CD4-positive, alpha-beta T cell (primary cell): ENCODE data around the gene ATP8A2. TPM values are rescaled to one million over a fixed set of nuclear protein-coding genes. Genes with fewer than 3 reads are reported as not detected.

Experiments
- ATAC-seq: fragments of 200-7000 bp; cut with Tn5 transposase; one replicate; pipeline ENCODE4 v1.10.0; 2022; ENCODE audit warnings: mild to moderate bottlenecking; ENCODE audit not compliant: poor library complexity
- CTCF ChIA-PET: fragments of 350-600 bp; sonication (Branson Sonifier 250); formaldehyde crosslinking; loops from one replicate; lab custom pipeline; 2021; ENCODE audit warnings: antibody characterized with exemption, inconsistent platforms; lab: Charles Lee
- POLR2A ChIA-PET: fragments of 350-600 bp; sonication (Branson Sonifier 250); formaldehyde crosslinking; loops from one replicate; lab custom pipeline; 2021; ENCODE audit warnings: antibody characterized with exemption, inconsistent platforms; lab: Charles Lee
- DNase-seq, 14 experiments: peaks; one replicate each; pipeline ENCODE4 v3.0.0-alpha.2; 2013 to 2020; ENCODE audit warnings: mixed read lengths in 2 of 14
- H3K27ac ChIP-seq, 2 donors: one replicate each; pipeline versions ENCODE4 v1.5.1 to v1.7.0; 2013; ENCODE audit warnings: low read length in 2 of 2, low read depth in 1 of 2, mild to moderate bottlenecking in 1 of 2
- H3K27me3 ChIP-seq, 2 experiments: 1 replicate in 1 of 2; 2 replicates in 1 of 2; pipeline versions ENCODE4 v1.6.1 to v1.7.0; 2013; ENCODE audit warnings: low read length in 2 of 2, control low read depth in 1 of 2, mild to moderate bottlenecking in 1 of 2, moderate library complexity in 1 of 2; ENCODE audit not compliant: insufficient read depth in 2 of 2, control insufficient read depth in 1 of 2
- H3K36me3 ChIP-seq: one replicate; pipeline ENCODE4 v1.6.1; 2013; ENCODE audit warnings: low read length, control low read depth; ENCODE audit not compliant: insufficient read depth
- H3K4me1 ChIP-seq: one replicate; pipeline ENCODE4 v1.6.1; 2013; ENCODE audit warnings: low read length, control low read depth; ENCODE audit not compliant: insufficient read depth
- H3K4me3 ChIP-seq: one replicate; pipeline ENCODE4 v1.5.1; 2013; ENCODE audit warnings: mild to moderate bottlenecking, low read length, moderate library complexity
- H3K9me3 ChIP-seq, 2 experiments: 1 replicate in 1 of 2; 2 replicates in 1 of 2; pipeline versions ENCODE4 v1.6.1 to v1.7.0; 2013; ENCODE audit warnings: low read length in 2 of 2, mild to moderate bottlenecking in 2 of 2, control low read depth in 1 of 2, moderate library complexity in 1 of 2; ENCODE audit not compliant: control insufficient read depth in 1 of 2, insufficient read depth in 1 of 2
- H3K27ac Mint-ChIP-seq: one replicate; pipeline ENCODE4 v1.8.0; 2020; ENCODE audit warnings: mixed read lengths
- H3K27me3 Mint-ChIP-seq: one replicate; pipeline ENCODE4 v1.8.0; 2021; ENCODE audit warnings: mixed read lengths
- H3K36me3 Mint-ChIP-seq: one replicate; pipeline ENCODE4 v1.8.0; 2021; ENCODE audit warnings: low read depth, mixed read lengths
- H3K4me1 Mint-ChIP-seq: one replicate; pipeline ENCODE4 v1.8.0; 2021; ENCODE audit warnings: low read depth, mixed read lengths
- H3K4me3 Mint-ChIP-seq: one replicate; pipeline ENCODE4 v1.8.0; 2020; ENCODE audit warnings: mild to moderate bottlenecking, mixed read lengths
- H3K9me3 Mint-ChIP-seq: one replicate; pipeline ENCODE4 v1.8.0; 2020; ENCODE audit warnings: mixed read lengths
- intact Hi-C, 2 experiments: fragments of 100-400 bp; cut with DNase I in 1 of 2; cut with micrococcal nuclease in 1 of 2; formaldehyde crosslinking; loops; one replicate each; pipeline versions ENCODE4 v1.15.1 to v1.9.0; 2023 to 2025; cut with DNase I, micrococcal nuclease
- total RNA-seq, 174 experiments: library from RNA in 2 of 174; stranded (reverse) in 2 of 174; gene quantifications; one replicate each; pipeline ENCODE4 v1.2.3 and lab custom pipeline; 2021 to 2026
- TF ChIP-seq, protein P1 (sequence below): fragments of 200-600 bp; IDR thresholded peaks from one replicate; pipeline ENCODE4 v1.8.0; 2022; ENCODE audit warnings: antibody characterized with exemption, mild to moderate bottlenecking

ATP8A2 gene
- total RNA-seq, 2 experiments from 2014 or later, result 0.22 to 0.36 TPM

DNA sequence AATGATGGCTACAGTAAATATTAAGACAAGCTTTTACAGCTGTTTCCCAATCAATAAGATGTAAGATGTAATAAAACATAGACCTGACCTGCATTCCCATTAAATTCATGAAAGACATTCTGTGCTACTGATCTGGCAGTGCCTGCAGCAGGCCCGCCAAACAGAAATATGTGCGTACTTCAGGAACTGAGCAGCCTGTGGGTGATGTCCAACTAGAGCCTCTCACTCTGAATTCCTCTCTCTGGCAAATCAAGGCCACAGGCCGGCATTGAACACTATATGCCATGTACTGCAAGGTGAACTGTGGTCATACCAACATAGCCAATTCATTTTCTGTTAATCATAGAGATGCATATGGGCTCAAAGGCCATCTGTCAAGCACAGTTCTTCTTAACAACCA is 662.2 kb downstream of the ATP8A2 start:
- Histone ChIP-seq H3K4me1 (no peaks in the 10 kb centered on the region), H3K36me3 (no peaks in the 10 kb centered on the region), H3K9me3 (peaks cover 0 to 7% of the 10 kb centered on the region in 2 experiments), H3K4me3 (no peak overlapping the region), H3K27me3 (peaks cover 0 to 4% of the 10 kb centered on the region in 2 experiments), H3K27ac (no peak overlapping the region)
- Mint-ChIP-seq H3K9me3 (no peaks in the 10 kb centered on the region), H3K4me3 (no peak overlapping the region), H3K27me3 (peaks cover 5% of the 10 kb centered on the region), H3K27ac (no peak overlapping the region), H3K36me3 (no peaks in the 10 kb centered on the region), H3K4me1 (no peaks in the 10 kb centered on the region)
- ChIA-PET CTCF (no interaction called here), POLR2A (no interaction called here)
- DNase-seq (no peak), ATAC-seq (no peak)
- intact Hi-C loops, result no loop called here
- TF ChIP-seq, protein P1, sequence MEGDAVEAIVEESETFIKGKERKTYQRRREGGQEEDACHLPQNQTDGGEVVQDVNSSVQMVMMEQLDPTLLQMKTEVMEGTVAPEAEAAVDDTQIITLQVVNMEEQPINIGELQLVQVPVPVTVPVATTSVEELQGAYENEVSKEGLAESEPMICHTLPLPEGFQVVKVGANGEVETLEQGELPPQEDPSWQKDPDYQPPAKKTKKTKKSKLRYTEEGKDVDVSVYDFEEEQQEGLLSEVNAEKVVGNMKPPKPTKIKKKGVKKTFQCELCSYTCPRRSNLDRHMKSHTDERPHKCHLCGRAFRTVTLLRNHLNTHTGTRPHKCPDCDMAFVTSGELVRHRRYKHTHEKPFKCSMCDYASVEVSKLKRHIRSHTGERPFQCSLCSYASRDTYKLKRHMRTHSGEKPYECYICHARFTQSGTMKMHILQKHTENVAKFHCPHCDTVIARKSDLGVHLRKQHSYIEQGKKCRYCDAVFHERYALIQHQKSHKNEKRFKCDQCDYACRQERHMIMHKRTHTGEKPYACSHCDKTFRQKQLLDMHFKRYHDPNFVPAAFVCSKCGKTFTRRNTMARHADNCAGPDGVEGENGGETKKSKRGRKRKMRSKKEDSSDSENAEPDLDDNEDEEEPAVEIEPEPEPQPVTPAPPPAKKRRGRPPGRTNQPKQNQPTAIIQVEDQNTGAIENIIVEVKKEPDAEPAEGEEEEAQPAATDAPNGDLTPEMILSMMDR, result no peak

DNA sequence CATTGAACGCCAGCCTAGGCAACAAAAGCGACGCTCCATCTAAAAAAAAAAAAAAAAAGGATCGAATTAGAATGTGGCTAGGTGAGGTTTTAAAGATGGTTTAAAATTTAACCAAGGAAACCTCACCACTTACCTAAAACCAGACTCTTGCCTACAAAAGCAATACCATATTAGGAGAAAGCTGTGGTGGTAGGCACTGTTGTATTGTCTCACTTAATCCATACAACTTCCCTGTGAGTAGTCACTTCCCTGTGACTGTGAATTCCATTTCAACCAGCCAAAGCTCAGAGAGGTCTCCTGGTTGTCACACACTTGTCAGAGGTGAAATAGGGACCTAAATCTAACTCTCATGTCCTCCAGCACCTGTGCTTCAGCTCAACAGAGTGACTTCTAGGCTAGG is 664.6 kb downstream of the ATP8A2 start:
- ChIA-PET POLR2A (no interaction called here), CTCF (no interaction called here)
- no peaks in the 10 kb centered on the region for H3K4me1 Mint-ChIP-seq
- no peak overlapping the region for H3K4me3 Mint-ChIP-seq
- Histone ChIP-seq H3K27me3 (no peaks in the 10 kb centered on the region), H3K4me3 (no peak overlapping the region), H3K9me3 (peaks cover 0 to 4% of the 10 kb centered on the region in 2 experiments), H3K36me3 (no peaks in the 10 kb centered on the region), H3K27ac (no peak overlapping the region), H3K4me1 (no peaks in the 10 kb centered on the region)
- no peaks in the 10 kb centered on the region for H3K9me3 Mint-ChIP-seq
- TF ChIP-seq, protein P1, result no peak
- intact Hi-C loops, result no loop called here
- no peak for ATAC-seq
- no peak for DNase-seq
- no peaks in the 10 kb centered on the region for H3K27me3 Mint-ChIP-seq
- H3K36me3 Mint-ChIP-seq, result no peaks in the 10 kb centered on the region
- H3K27ac Mint-ChIP-seq, result no peak overlapping the region

DNA sequence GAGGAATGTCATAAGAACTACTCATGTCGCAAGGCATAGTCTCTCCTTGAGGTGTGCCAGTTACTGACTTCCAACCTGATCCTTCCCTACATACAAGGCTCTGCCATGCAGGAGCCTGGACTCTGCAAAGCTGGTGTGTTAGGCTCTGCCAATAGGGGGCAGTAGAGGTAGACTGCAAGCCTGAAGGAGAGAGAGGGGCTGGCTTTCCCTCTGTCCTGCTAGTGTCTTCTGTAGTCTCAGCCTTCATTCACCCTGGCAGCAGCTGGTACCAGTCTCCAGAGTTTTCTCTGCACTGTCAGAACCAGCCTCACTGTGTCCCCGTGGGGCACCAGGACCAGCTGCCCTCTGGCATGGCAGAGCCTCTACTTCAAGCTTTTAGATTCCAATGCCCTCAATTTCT is 665.5 kb downstream of the ATP8A2 start:
- H3K27ac ChIP-seq, result no peak overlapping the region
- ChIA-PET CTCF (interaction anchor here (0.7 kb wide), 1 partner anchor 661 kb away, joined by 3 read pairs; no protein-coding TSS in a partner anchor), POLR2A (no interaction called here)
- ATAC-seq (no peak), DNase-seq (peak in 4 of 14 experiments; percentile 15 to 51 (median 30))
- H3K27ac Mint-ChIP-seq, result no peak overlapping the region
- H3K27me3 Mint-ChIP-seq, result peaks cover 5% of the 10 kb centered on the region
- TF ChIP-seq, protein P1, result no peak
- H3K9me3 ChIP-seq, result no peaks in the 10 kb centered on the region
- no peak overlapping the region for H3K4me3 Mint-ChIP-seq
- H3K4me1 ChIP-seq, result no peaks in the 10 kb centered on the region
- no peaks in the 10 kb centered on the region for H3K9me3 Mint-ChIP-seq
- H3K36me3 Mint-ChIP-seq, result no peaks in the 10 kb centered on the region
- H3K27me3 ChIP-seq, result no peaks in the 10 kb centered on the region
- no peak overlapping the region for H3K4me3 ChIP-seq
- no peaks in the 10 kb centered on the region for H3K36me3 ChIP-seq
- H3K4me1 Mint-ChIP-seq, result no peaks in the 10 kb centered on the region
- intact Hi-C loops, result no loop called here
